ENCODE measurements around the gene NCL. TPM values are rescaled to one million over a fixed set of nuclear protein-coding genes. Genes with fewer than 3 reads are reported as not detected.

Gene NCL
- total RNA-seq, 4 donors from 2014 or later, result 83.9 to 126 (median 97.0) TPM

DNA sequence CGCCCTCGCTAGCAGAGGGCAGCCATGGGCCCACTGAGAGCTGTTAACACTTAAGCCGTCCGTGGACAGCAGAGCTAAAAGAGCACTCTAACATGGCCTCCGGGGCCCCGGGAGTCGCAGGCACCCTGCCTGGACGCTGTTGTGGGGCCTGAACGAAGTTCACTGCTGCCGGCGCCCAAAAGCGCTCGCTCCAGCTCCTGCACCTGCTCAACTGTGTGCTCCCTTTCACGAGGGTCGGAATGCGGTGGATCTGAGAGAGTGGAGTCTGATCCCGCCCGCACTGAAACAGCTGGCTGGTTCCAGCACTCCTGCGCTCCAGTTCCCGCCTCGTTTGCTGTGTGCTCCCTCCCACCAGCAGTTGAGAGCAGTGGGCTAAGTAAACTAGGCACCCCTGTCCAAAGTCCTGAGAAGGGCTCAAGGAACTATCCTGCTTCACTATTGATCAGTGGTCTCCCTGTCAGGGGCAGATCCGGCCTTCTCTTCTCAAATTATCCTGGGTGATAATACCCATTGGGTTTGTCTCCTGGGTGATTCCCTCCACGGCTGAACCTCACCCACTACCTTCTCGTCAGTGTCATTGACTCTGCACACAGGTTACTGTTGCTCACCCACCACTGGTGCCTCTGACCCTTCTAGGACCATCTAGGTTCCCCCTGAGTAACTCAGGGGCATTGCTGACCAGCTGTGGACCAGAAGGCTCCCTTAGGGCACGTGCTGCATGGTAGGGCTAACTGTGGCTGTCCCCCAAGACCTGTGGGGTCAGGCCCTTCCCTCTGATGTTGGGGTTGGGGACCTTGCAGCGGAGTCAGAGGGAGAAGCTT, 45.3 kb downstream of the NCL start:
- Histone ChIP-seq H3K9me3 (no peaks in the 10 kb centered on the region), H3K36me3 (no peaks in the 10 kb centered on the region), H3K27me3 (no peaks in the 10 kb centered on the region), H3K4me3 (replicated peaks in 1 of 3) (no peak overlapping the region), H3K27ac (no peak overlapping the region), H3K4me1 (no peaks in the 10 kb centered on the region)
- DNase-seq, result peak in 1 of 2 donors; percentile 18
- intact Hi-C loops (cut with DNase I), result no loop called here
- TF ChIP-seq POLR2A (IDR thresholded peaks at IDR 0.05), result no peak
- 36 to 82% methylated on average over 9 to 26 of the region's 26 CpGs for WGBS, 2 donors

DNA sequence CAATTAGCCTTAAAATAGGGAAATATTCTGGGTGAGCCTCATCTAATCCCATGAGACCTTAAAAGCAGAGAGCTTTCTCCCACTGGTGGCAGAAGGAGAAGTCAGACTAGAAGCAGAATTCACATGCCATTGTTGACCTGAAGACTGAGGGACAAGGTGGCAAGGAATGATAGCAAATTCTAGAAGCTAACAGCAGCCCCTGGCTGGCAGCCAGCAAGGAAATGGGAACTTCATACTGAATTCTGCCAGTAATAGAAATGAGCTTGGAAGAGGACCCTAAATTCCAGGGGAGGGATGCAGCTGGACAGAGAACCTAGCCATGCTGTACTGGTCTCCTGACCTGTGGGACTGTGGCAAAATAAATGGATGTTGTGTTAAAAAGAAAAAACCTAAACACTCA, 49.3 kb downstream of the NCL start:
- Histone ChIP-seq H3K4me1 (peaks cover 5 to 9% of the 10 kb centered on the region in 2 donors), H3K27ac (no peak overlapping the region), H3K36me3 (no peaks in the 10 kb centered on the region), H3K4me3 (replicated peaks in 1 of 3) (no peak overlapping the region), H3K27me3 (no peaks in the 10 kb centered on the region), H3K9me3 (no peaks in the 10 kb centered on the region)
- no peak for TF ChIP-seq POLR2A (IDR thresholded peaks at IDR 0.05)
- TF ChIP-seq, protein P1, sequence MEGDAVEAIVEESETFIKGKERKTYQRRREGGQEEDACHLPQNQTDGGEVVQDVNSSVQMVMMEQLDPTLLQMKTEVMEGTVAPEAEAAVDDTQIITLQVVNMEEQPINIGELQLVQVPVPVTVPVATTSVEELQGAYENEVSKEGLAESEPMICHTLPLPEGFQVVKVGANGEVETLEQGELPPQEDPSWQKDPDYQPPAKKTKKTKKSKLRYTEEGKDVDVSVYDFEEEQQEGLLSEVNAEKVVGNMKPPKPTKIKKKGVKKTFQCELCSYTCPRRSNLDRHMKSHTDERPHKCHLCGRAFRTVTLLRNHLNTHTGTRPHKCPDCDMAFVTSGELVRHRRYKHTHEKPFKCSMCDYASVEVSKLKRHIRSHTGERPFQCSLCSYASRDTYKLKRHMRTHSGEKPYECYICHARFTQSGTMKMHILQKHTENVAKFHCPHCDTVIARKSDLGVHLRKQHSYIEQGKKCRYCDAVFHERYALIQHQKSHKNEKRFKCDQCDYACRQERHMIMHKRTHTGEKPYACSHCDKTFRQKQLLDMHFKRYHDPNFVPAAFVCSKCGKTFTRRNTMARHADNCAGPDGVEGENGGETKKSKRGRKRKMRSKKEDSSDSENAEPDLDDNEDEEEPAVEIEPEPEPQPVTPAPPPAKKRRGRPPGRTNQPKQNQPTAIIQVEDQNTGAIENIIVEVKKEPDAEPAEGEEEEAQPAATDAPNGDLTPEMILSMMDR (IDR thresholded peaks at IDR 0.05), result no peak
- DNase-seq, result no peak
- intact Hi-C loops (cut with DNase I), result no loop called here

DNA sequence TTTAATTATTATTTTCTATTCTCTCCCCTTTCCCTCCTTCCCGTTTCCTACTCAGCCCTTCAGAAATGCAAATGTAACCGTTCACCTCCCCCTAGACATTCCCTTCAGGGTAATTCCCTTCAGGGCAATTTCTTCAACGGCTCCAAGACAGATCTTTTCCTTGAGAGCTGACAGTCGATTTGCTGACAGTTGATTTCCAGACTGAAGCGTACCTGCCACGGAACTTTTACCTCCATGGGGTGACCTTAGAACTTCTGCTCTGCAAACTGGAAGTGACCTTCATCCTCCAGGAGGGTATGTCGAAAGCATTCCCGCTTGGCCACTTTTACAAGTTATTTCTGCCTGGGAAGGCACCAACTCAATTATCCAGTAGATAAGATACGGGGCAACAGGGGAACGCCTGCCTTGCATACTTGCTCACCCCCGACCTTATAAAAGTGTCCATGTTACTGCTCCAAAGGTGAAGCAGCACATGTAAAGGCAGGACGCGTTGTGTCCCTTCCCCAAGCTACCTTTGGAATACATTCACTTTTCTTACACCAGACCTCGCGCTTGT, 50.3 kb downstream of the NCL start:
- no peak for DNase-seq
- Histone ChIP-seq H3K4me1 (peaks cover 5 to 9% of the 10 kb centered on the region in 2 donors), H3K4me3 (replicated peaks in 1 of 3) (no peak overlapping the region), H3K9me3 (no peaks in the 10 kb centered on the region), H3K27me3 (no peaks in the 10 kb centered on the region), H3K27ac (no peak overlapping the region), H3K36me3 (no peaks in the 10 kb centered on the region)
- TF ChIP-seq, protein P1 (IDR thresholded peaks at IDR 0.05), result no peak
- TF ChIP-seq POLR2A (IDR thresholded peaks at IDR 0.05), result no peak
- 69 to 70% methylated on average over 15 of the region's 15 CpGs for WGBS, 2 donors
- intact Hi-C loops (cut with DNase I), result loop anchor here (5.0 kb wide), 2 partner anchors 187 to 312 kb away; no protein-coding TSS in a partner anchor

DNA sequence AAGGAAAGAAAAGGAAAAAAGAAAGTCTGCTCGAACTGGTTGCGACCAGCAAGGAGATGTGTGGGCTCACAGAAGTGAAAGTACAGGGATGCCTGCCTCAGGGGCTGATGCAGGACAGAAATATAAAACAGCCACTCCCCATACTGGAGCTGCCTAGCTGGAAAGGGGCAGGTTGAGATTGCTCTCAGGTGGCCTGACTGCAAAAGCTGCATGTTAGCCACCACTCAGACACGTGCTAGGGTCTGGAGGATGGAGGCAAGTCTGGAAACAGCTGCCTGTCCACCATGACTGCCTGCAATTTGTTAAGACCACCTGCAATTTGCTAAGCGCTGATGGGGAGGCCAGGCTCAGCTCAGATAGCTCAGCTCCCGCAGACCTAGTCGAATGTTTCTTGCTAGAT, 50.8 kb downstream of the NCL start:
- no peak for DNase-seq
- peaks cover 5 to 9% of the 10 kb centered on the region in 2 donors for H3K4me1 ChIP-seq
- no peak overlapping the region for H3K4me3 ChIP-seq (replicated peaks in 1 of 3)
- no peaks in the 10 kb centered on the region for H3K9me3 ChIP-seq
- 86 to 92% methylated on average over 6 of the region's 6 CpGs for WGBS, 2 donors
- intact Hi-C loops (cut with DNase I), result loop anchor here (5.0 kb wide), 2 partner anchors 186 to 311 kb away; no protein-coding TSS in a partner anchor
- H3K27ac ChIP-seq, result no peak overlapping the region
- TF ChIP-seq, protein P1 (IDR thresholded peaks at IDR 0.05), result no peak
- TF ChIP-seq POLR2A (IDR thresholded peaks at IDR 0.05), result no peak
- no peaks in the 10 kb centered on the region for H3K27me3 ChIP-seq
- H3K36me3 ChIP-seq, result no peaks in the 10 kb centered on the region

DNA sequence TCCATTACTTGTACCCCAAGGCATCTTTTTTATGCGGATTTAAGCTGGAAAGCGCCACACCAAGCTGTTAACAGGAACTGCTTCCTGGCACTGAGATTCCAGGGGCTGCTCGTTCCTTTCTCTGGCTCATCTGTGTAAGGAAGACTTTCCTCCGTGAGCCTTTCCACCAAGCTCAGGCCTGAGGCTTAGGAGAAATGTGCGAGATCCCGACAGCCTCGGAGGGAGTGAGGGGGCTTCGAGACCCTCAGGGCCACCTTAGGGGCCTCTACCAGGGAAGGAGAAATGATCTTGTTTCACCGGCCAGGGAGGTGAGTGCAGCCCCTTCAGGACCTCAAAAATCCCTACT, 51.7 kb downstream of the NCL start:
- Histone ChIP-seq H3K4me1 (peaks cover 5 to 9% of the 10 kb centered on the region in 2 donors), H3K27ac (no peak overlapping the region), H3K27me3 (no peaks in the 10 kb centered on the region), H3K4me3 (replicated peaks in 1 of 3) (peak overlapping the region in 1 of 3 donors; percentile 48), H3K9me3 (no peaks in the 10 kb centered on the region), H3K36me3 (no peaks in the 10 kb centered on the region)
- 32 to 38% methylated on average over 6 to 9 of the region's 9 CpGs for WGBS, 2 donors
- DNase-seq, result no peak
- no peak for TF ChIP-seq POLR2A (IDR thresholded peaks at IDR 0.05)
- TF ChIP-seq, protein P1 (IDR thresholded peaks at IDR 0.05), result no peak
- intact Hi-C loops (cut with DNase I), result loop anchor here (5.0 kb wide), 2 partner anchors 185 to 310 kb away; no protein-coding TSS in a partner anchor

Data from thyroid gland (tissue), 4 donors.